B cell (primary cell): Measurements from ENCODE around the gene EVI5L. TPM values are rescaled to one million over a fixed set of nuclear protein-coding genes. Genes with fewer than 3 reads are reported as not detected.

Experiments
- ATAC-seq: fragments of 200-7000 bp; cut with Tn5 transposase; one replicate; pipeline ENCODE4 v1.10.0; 2021; ENCODE audit warnings: low read depth, mild to moderate bottlenecking, moderate number of reproducible peaks, moderate library complexity
- CTCF ChIA-PET: fragments of 350-600 bp; sonication (Branson Sonifier 250); formaldehyde crosslinking; loops from one replicate; lab custom pipeline; 2021; ENCODE audit warnings: antibody characterized with exemption, inconsistent platforms; lab: Charles Lee
- POLR2A ChIA-PET: fragments of 350-600 bp; sonication (Branson Sonifier 250); formaldehyde crosslinking; loops from one replicate; lab custom pipeline; 2021; ENCODE audit warnings: antibody characterized with exemption; lab: Charles Lee
- DNase-seq: peaks from one replicate; pipeline ENCODE4 v3.0.0; 2013
- H2AFZ ChIP-seq: 2 replicates; pipeline ENCODE4 v1.6.1; 2012; ENCODE audit warnings: mild to moderate bottlenecking, low read depth, low read length; ENCODE audit not compliant: insufficient read depth, poor library complexity, severe bottlenecking
- H3K27ac ChIP-seq, 2 donors: 1 replicate in 1 of 2; 2 replicates in 1 of 2; pipeline ENCODE4 v1.5.1; 2012 to 2013; ENCODE audit warnings: low read length in 2 of 2, mild to moderate bottlenecking in 2 of 2, moderate library complexity in 1 of 2
- H3K27me3 ChIP-seq, 4 experiments: fragments of 200-600 bp in 1 of 4; sonication (generic) in 1 of 4; replicated peaks in 1 of 4; 1 replicate in 2 of 4; 2 replicates in 2 of 4; pipeline versions ENCODE4 v1.6.1 to v1.7.0; 2013 to 2016; ENCODE audit warnings: low read length in 3 of 4, mild to moderate bottlenecking in 2 of 4, mixed read lengths in 1 of 4, moderate library complexity in 1 of 4; ENCODE audit not compliant: insufficient read depth in 4 of 4, control insufficient read depth in 3 of 4; ENCODE audit errors: control extremely low read depth in 1 of 4
- H3K36me3 ChIP-seq, 2 experiments: replicated peaks in 1 of 2; 1 replicate in 1 of 2; 2 replicates in 1 of 2; pipeline versions ENCODE4 v1.6.1 to v1.7.1; 2013; ENCODE audit warnings: low read length in 1 of 2; ENCODE audit not compliant: insufficient read depth in 2 of 2, control insufficient read depth in 1 of 2; ENCODE audit errors: control extremely low read depth in 1 of 2, extremely low read depth in 1 of 2
- H3K4me1 ChIP-seq, 2 donors: fragments of 200-600 bp in 1 of 2; sonication (generic) in 1 of 2; 1 replicate in 1 of 2; 2 replicates in 1 of 2; pipeline versions ENCODE4 v1.5.1 to v1.6.1; 2013 to 2017; ENCODE audit warnings: low read length in 2 of 2; ENCODE audit not compliant: control insufficient read depth in 2 of 2, insufficient read depth in 2 of 2
- H3K4me2 ChIP-seq: replicated peaks from 2 replicates; pipeline ENCODE3; 2012; ENCODE audit warnings: mild to moderate bottlenecking, low read depth, low read length; ENCODE audit not compliant: poor library complexity, severe bottlenecking
- H3K4me3 ChIP-seq, 5 experiments: fragments of 200-600 bp in 1 of 5; sonication (generic) in 1 of 5; 1 replicate in 3 of 5; 2 replicates in 2 of 5; pipeline versions ENCODE4 v1.5.1 to v1.7.0; 2011 to 2016; ENCODE audit warnings: low read length in 4 of 5, mild to moderate bottlenecking in 4 of 5, low read depth in 2 of 5, control low read depth in 1 of 5, moderate library complexity in 1 of 5; ENCODE audit not compliant: insufficient read depth in 1 of 5; ENCODE audit errors: control extremely low read depth in 1 of 5, extremely low read depth in 1 of 5
- H3K79me2 ChIP-seq: fragments of 200-600 bp; sonication (generic); one replicate; pipeline ENCODE4 v1.6.0; 2016; ENCODE audit warnings: low read length; ENCODE audit not compliant: control insufficient read depth, insufficient read depth
- H3K9ac ChIP-seq: fragments of 200-600 bp; sonication (generic); 2 replicates; pipeline ENCODE4 v1.6.1; 2017; ENCODE audit warnings: mild to moderate bottlenecking, low read length, moderate library complexity
- H3K9me3 ChIP-seq, 3 donors: one replicate each; pipeline versions ENCODE4 v1.6.1 to v1.7.1; 2013; ENCODE audit warnings: low read length in 2 of 3; ENCODE audit not compliant: control insufficient read depth in 2 of 3, insufficient read depth in 1 of 3; ENCODE audit errors: control extremely low read depth in 1 of 3
- H4K20me1 ChIP-seq: 2 replicates; pipeline ENCODE4 v1.6.0; 2012; ENCODE audit warnings: mild to moderate bottlenecking, low read length; ENCODE audit not compliant: insufficient read depth, control insufficient read depth, poor library complexity, severe bottlenecking
- H3K27ac Mint-ChIP-seq: one replicate; pipeline ENCODE4 v1.8.0; 2021; ENCODE audit warnings: mixed read lengths
- H3K27me3 Mint-ChIP-seq: one replicate; pipeline ENCODE4 v1.8.0; 2021; ENCODE audit warnings: mixed read lengths
- H3K4me1 Mint-ChIP-seq: one replicate; pipeline ENCODE4 v1.8.0; 2021; ENCODE audit warnings: mixed read lengths
- H3K4me3 Mint-ChIP-seq: one replicate; pipeline ENCODE4 v1.8.0; 2021; ENCODE audit warnings: mixed read lengths
- H3K9me3 Mint-ChIP-seq: one replicate; pipeline ENCODE4 v1.8.0; 2022; ENCODE audit warnings: mixed read lengths; ENCODE audit not compliant: insufficient read depth
- CTCF ChIP-seq: fragments of 200-600 bp; IDR thresholded peaks from one replicate; pipeline ENCODE4 v1.8.0; 2022; ENCODE audit warnings: antibody characterized with exemption, mild to moderate bottlenecking
- EZH2 ChIP-seq: IDR thresholded peaks from 2 replicates; pipeline ENCODE4 v1.6.1; 2012; ENCODE audit warnings: borderline replicate concordance, low read depth, mild to moderate bottlenecking, moderate library complexity, low read length; ENCODE audit not compliant: insufficient read depth, poor library complexity, severe bottlenecking
- WGBS: methylation state at CpG from one replicate; pipeline ENCODE4 v1.1.5; 2013; ENCODE audit warnings: missing lambda C conversion rate; ENCODE audit not compliant: insufficient coverage; 5-methylcytosine and 5-hydroxymethylcytosine counted together
- intact Hi-C: fragments of 100-400 bp; cut with micrococcal nuclease; formaldehyde crosslinking; loops from one replicate; pipeline ENCODE4 v1.10.0; 2022
- polyA plus RNA-seq: library from polyadenylated mRNA; depleted of rRNA; stranded (reverse); fragments of >200 nt; gene quantifications from 2 replicates; pipeline ENCODE4 v1.2.3, GENCODE V29; 2012
- total RNA-seq, 2 donors: library from RNA; stranded (reverse); fragments of 120-200 nt in 1 of 2; gene quantifications; 1 replicate in 1 of 2; 2 replicates in 1 of 2; pipeline versions ENCODE4 v1.2.3 to v1.2.4, GENCODE V29; 2013 to 2022

EVI5L gene
- total and polyA plus RNA-seq, 2 donors (not counting 1 experiment from before 2014, with no cell fraction given): 7.9 to 11.8 TPM

DNA sequence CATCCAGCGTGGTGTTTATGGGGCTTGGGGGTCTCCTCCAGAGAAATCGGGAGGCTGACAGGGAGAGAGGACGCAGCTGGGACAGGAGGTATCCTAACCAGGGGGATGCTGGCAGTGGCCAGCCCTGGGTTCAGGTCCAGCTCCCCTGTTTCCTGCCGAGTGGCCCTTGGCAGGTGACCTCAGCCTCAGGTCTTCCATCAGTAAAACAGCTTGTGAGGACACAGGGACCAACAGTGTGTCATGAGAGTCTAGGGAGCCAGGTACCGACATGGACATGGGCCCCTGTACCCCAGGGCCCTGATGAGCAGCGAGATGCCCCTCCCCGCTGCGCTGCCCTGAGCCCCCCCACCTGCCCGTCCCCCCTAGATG lies 19.6 kb downstream of the EVI5L start:
- Mint-ChIP-seq H3K27me3 (no peaks in the 10 kb centered on the region), H3K4me1 (peaks cover 8% of the 10 kb centered on the region), H3K27ac (no peak overlapping the region), H3K9me3 (no peaks in the 10 kb centered on the region), H3K4me3 (no peak overlapping the region)
- peaks cover 7% of the 10 kb centered on the region for H4K20me1 ChIP-seq
- no peak overlapping the region for H3K9ac ChIP-seq
- H3K4me3 ChIP-seq: no peak overlapping the region
- no peak for TF ChIP-seq CTCF
- TF ChIP-seq EZH2: no peak
- ATAC-seq (no peak), DNase-seq (no peak)
- H3K27me3 ChIP-seq: peaks cover 0 to 6% (median 0%) of the 10 kb centered on the region in 4 experiments
- peaks cover 0 to 3% (median 0%) of the 10 kb centered on the region in 3 donors for H3K9me3 ChIP-seq
- no peaks in the 10 kb centered on the region for H3K36me3 ChIP-seq
- ChIA-PET POLR2A (no interaction called here), CTCF (no interaction called here)
- no peak overlapping the region for H3K27ac ChIP-seq
- H3K4me1 ChIP-seq: peaks cover 6 to 7% of the 10 kb centered on the region in 2 donors
- 90% methylated on average over 9 of the region's 9 CpGs for WGBS
- H3K79me2 ChIP-seq: no peaks in the 10 kb centered on the region
- H3K4me2 ChIP-seq: no peak overlapping the region
- intact Hi-C loops: no loop called here
- H2AFZ ChIP-seq: no peak overlapping the region

GRCh38 chr19:7850000-7850813 lies 20.2 kb downstream of the EVI5L start:
- H3K4me3 Mint-ChIP-seq: no peak overlapping the region
- H2AFZ ChIP-seq: no peak overlapping the region
- ChIA-PET CTCF (no interaction called here), POLR2A (interaction anchor here (0.5 kb wide), 1 partner anchor 186 kb away, joined by 3 read pairs; no protein-coding TSS in a partner anchor)
- H3K27me3 ChIP-seq: peaks cover 0 to 7% (median 0%) of the 10 kb centered on the region in 4 experiments
- no peak overlapping the region for H3K4me2 ChIP-seq
- no peak overlapping the region for H3K27ac Mint-ChIP-seq
- intact Hi-C loops: loop anchor here (5.0 kb wide), 1 partner anchor 92 kb away; the partner anchor contains the start of gene TIMM44
- H3K4me3 ChIP-seq: no peak overlapping the region
- TF ChIP-seq EZH2: no peak
- TF ChIP-seq CTCF: no peak
- no peak overlapping the region for H3K9ac ChIP-seq
- H3K27ac ChIP-seq: no peak overlapping the region
- peaks cover 0 to 3% (median 0%) of the 10 kb centered on the region in 3 donors for H3K9me3 ChIP-seq
- no peaks in the 10 kb centered on the region for H3K36me3 ChIP-seq
- H3K9me3 Mint-ChIP-seq: no peaks in the 10 kb centered on the region
- peaks cover 8% of the 10 kb centered on the region for H3K4me1 Mint-ChIP-seq
- H3K27me3 Mint-ChIP-seq: peaks cover 2% of the 10 kb centered on the region
- DNase-seq: no peak
- 87% methylated on average over 25 of the region's 25 CpGs for WGBS
- H3K4me1 ChIP-seq: peaks cover 6 to 7% of the 10 kb centered on the region in 2 donors
- ATAC-seq: no peak
- H4K20me1 ChIP-seq: peaks cover 1% of the 10 kb centered on the region
- no peaks in the 10 kb centered on the region for H3K79me2 ChIP-seq
